HepG2 (cell line): ENCODE data around the gene C3orf18. TPM values are rescaled to one million over a fixed set of nuclear protein-coding genes. Genes with fewer than 3 reads are reported as not detected.

ENCODE experiments used
- CSRNP1 ChIP-seq: sonication (generic); formaldehyde crosslinking; IDR thresholded peaks from 2 replicates; pipeline ENCODE4 v1.8.1; 2023; ENCODE audit warnings: mild to moderate bottlenecking, missing genetic modification reagents
- EZH2 ChIP-seq: conservative IDR thresholded peaks from 2 replicates; pipeline ENCODE4 v1.6.1; 2012; ENCODE audit warnings: mild to moderate bottlenecking, low read depth, low read length, moderate library complexity
- KAT2B ChIP-seq: fragments of 150-350 bp; IDR thresholded peaks from 2 replicates; pipeline ENCODE4 v1.6.1; 2014; ENCODE audit warnings: low read depth, low read length, borderline replicate concordance
- KAT8 ChIP-seq: IDR thresholded peaks from 2 replicates; pipeline ENCODE4 v1.6.1; 2016; ENCODE audit warnings: missing genetic modification reagents, missing compliant biosample characterization
- MEIS2 ChIP-seq: sonication (generic); formaldehyde crosslinking; IDR thresholded peaks from 2 replicates; pipeline ENCODE4 v1.9.0; 2021; ENCODE audit warnings: mild to moderate bottlenecking, missing genetic modification reagents
- NFYC ChIP-seq: IDR thresholded peaks from 2 replicates; pipeline ENCODE4 v1.6.1; 2016; ENCODE audit warnings: missing genetic modification reagents, missing compliant biosample characterization
- RBFOX2 ChIP-seq: fragments of 200-400 bp; formaldehyde crosslinking; IDR thresholded peaks from 2 replicates; pipeline ENCODE4 v1.6.1; 2017; ENCODE audit warnings: low read depth, mild to moderate bottlenecking, low read length
- RFX3 ChIP-seq: IDR thresholded peaks from 2 replicates; pipeline ENCODE4 v1.6.1; 2016; ENCODE audit warnings: missing biosample characterization, missing genetic modification reagents
- SATB2 ChIP-seq: sonication (generic); formaldehyde crosslinking; IDR thresholded peaks from 2 replicates; pipeline ENCODE4 v1.5.0; 2020; ENCODE audit warnings: missing genetic modification reagents
- SMYD3 ChIP-seq: sonication (generic); formaldehyde crosslinking; IDR thresholded peaks from 2 replicates; pipeline ENCODE4 v1.8.1; 2023; ENCODE audit warnings: mild to moderate bottlenecking, missing genetic modification reagents
- THAP9 ChIP-seq: sonication (generic); formaldehyde crosslinking; IDR thresholded peaks from 2 replicates; pipeline ENCODE4; 2020; ENCODE audit warnings: missing genetic modification reagents, mild to moderate bottlenecking, borderline replicate concordance
- ZFP36L1 ChIP-seq: sonication (generic); formaldehyde crosslinking; IDR thresholded peaks from 2 replicates; pipeline ENCODE4 v1.8.0; 2022; ENCODE audit warnings: mild to moderate bottlenecking, missing genetic modification reagents, moderate library complexity
- ZFP90 ChIP-seq: sonication (generic); formaldehyde crosslinking; IDR thresholded peaks from 2 replicates; pipeline ENCODE4 v1.8.0; 2022; ENCODE audit warnings: missing genetic modification reagents, mild to moderate bottlenecking, inconsistent platforms, borderline replicate concordance
- ZFY ChIP-seq: sonication (generic); formaldehyde crosslinking; IDR thresholded peaks from 2 replicates; pipeline ENCODE4 v1.4.0; 2020; ENCODE audit warnings: missing genetic modification reagents
- ZMYM3 ChIP-seq: sonication (generic); formaldehyde crosslinking; IDR thresholded peaks from 2 replicates; pipeline ENCODE4 v1.5.1; 2020; ENCODE audit warnings: mild to moderate bottlenecking, missing genetic modification reagents
- ZNF101 ChIP-seq: sonication (generic); formaldehyde crosslinking; IDR thresholded peaks from 2 replicates; pipeline ENCODE4 v1.4.0; 2020; ENCODE audit warnings: mild to moderate bottlenecking, low read depth, missing genetic modification reagents, borderline replicate concordance
- ZNF263 ChIP-seq: sonication (generic); formaldehyde crosslinking; IDR thresholded peaks from 2 replicates; pipeline ENCODE4 v1.4.0; 2020; ENCODE audit warnings: missing genetic modification reagents
- ZNF383 ChIP-seq: sonication (generic); formaldehyde crosslinking; IDR thresholded peaks from 2 replicates; pipeline ENCODE4 v1.4.0; 2020; ENCODE audit warnings: missing genetic modification reagents, mild to moderate bottlenecking, borderline replicate concordance
- ZNF546 ChIP-seq: sonication (generic); formaldehyde crosslinking; conservative IDR thresholded peaks from 2 replicates; pipeline ENCODE4 v1.8.1; 2023; ENCODE audit warnings: mild to moderate bottlenecking, missing genetic modification reagents
- ZNF572 ChIP-seq: sonication (generic); formaldehyde crosslinking; IDR thresholded peaks from 2 replicates; pipeline ENCODE4 v1.5.1; 2020; ENCODE audit warnings: mild to moderate bottlenecking, missing genetic modification reagents
- ZNF652 ChIP-seq: IDR thresholded peaks from 2 replicates; pipeline ENCODE4 v1.6.1; 2016; ENCODE audit warnings: low read depth, borderline replicate concordance
- ZSCAN22 ChIP-seq: sonication (generic); formaldehyde crosslinking; IDR thresholded peaks from 2 replicates; pipeline ENCODE4 v1.4.0; 2020; ENCODE audit warnings: mild to moderate bottlenecking, missing genetic modification reagents
- polyA plus RNA-seq, 8 experiments: library from polyadenylated mRNA; depleted of rRNA in 3 of 8; stranded (reverse) in 7 of 8; unstranded in 1 of 8; fragments of >200 nt; fragmentation: Illumina TruSeq in 4 of 8; extraction: Trizol in 4 of 8; gene quantifications; 2 replicates each; pipeline versions ENCODE4 v1.2.1 to v1.2.3, GENCODE V29; 2011 to 2016; ENCODE audit warnings: low read depth in 4 of 8, missing spikeins in 1 of 8, mixed read lengths in 1 of 8; ENCODE audit not compliant: insufficient read depth in 1 of 8
- total RNA-seq, 5 experiments: library from RNA; depleted of rRNA; stranded (reverse); fragments of >200 nt; fragmentation: Illumina TruSeq; extraction: Trizol; gene quantifications; 2 replicates each; pipeline ENCODE4 v1.2.3, GENCODE V29; 2016; ENCODE audit warnings: low read depth in 1 of 5
- TF ChIP-seq, protein P1 (sequence below): sonication (generic); formaldehyde crosslinking; IDR thresholded peaks from 2 replicates; pipeline ENCODE4 v1.4.0; 2020; ENCODE audit warnings: missing genetic modification reagents

Gene C3orf18
- total and polyA plus RNA-seq, 2 of the 13 experiments (the other 11 are each of a cell fraction or from before 2014, with no cell fraction given) = 1.6 to 4.8 TPM

GRCh38 chr3:50568947-50569749 lies 1.6 kb upstream of the C3orf18 start, which contains the start of gene HEMK1 (continued):
- no peak for TF ChIP-seq CSRNP1
- TF ChIP-seq KAT2B = no peak
- peak; percentile 32; the same call in 1 of the 2 replicates for TF ChIP-seq ZFP90 (CRISPR knock-in tag)
- TF ChIP-seq EZH2 = no peak
- TF ChIP-seq ZNF652 (CRISPR knock-in tag) = 0 out of 2 replicates have a peak, but pooled peaks have one; percentile 18
- no peak for TF ChIP-seq ZSCAN22 (CRISPR knock-in tag)
- TF ChIP-seq ZNF263 (CRISPR knock-in tag) = no peak
- TF ChIP-seq ZNF383 (CRISPR knock-in tag) = no peak
- peak; percentile 84 for TF ChIP-seq ZFY (CRISPR knock-in tag)
- 0 out of 2 replicates have a peak, but pooled peaks have one; percentile 42 for TF ChIP-seq MEIS2 (CRISPR knock-in tag)
- no peak for TF ChIP-seq RFX3
- TF ChIP-seq NFYC (CRISPR knock-in tag) = no peak
- no peak for TF ChIP-seq ZNF101 (CRISPR knock-in tag)
- TF ChIP-seq THAP9 (CRISPR knock-in tag) = peak; percentile 93
- peak; percentile 94; the same call in 1 of the 2 replicates for TF ChIP-seq ZNF572 (CRISPR knock-in tag)
- no peak for TF ChIP-seq SMYD3 (CRISPR knock-in tag)
- 0 out of 2 replicates have a peak, but pooled peaks have one; percentile 67 for TF ChIP-seq ZFP36L1
- no peak for TF ChIP-seq SATB2
- TF ChIP-seq ZNF546 = peak; percentile 45; the same call in 1 of the 2 replicates
- peak; percentile 65; the same call in 1 of the 2 replicates for TF ChIP-seq ZMYM3 (CRISPR knock-in tag)
- peak; percentile 97 for TF ChIP-seq KAT8 (CRISPR knock-in tag)
- peak; percentile 83 for TF ChIP-seq RBFOX2
- TF ChIP-seq, protein P1, sequence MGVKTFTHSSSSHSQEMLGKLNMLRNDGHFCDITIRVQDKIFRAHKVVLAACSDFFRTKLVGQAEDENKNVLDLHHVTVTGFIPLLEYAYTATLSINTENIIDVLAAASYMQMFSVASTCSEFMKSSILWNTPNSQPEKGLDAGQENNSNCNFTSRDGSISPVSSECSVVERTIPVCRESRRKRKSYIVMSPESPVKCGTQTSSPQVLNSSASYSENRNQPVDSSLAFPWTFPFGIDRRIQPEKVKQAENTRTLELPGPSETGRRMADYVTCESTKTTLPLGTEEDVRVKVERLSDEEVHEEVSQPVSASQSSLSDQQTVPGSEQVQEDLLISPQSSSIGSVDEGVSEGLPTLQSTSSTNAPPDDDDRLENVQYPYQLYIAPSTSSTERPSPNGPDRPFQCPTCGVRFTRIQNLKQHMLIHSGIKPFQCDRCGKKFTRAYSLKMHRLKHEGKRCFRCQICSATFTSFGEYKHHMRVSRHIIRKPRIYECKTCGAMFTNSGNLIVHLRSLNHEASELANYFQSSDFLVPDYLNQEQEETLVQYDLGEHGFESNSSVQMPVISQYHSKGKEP (CRISPR knock-in tag) = no peak
